Activated CD4-positive, alpha-beta memory T cell treated with anti-CD3 and anti-CD28 coated beads, Interleukin-2, amount 10 ng/mL, durations not matched to agents 7 days and 5 days (primary cell): Measurements from ENCODE around the gene LHFPL6. TPM values are rescaled to one million over a fixed set of nuclear protein-coding genes. Genes with fewer than 3 reads are reported as not detected.

Experiments used
- CTCF ChIA-PET: fragments of 350-600 bp; sonication (Branson Sonifier 250); formaldehyde crosslinking; loops from one replicate; lab custom pipeline; 2021; ENCODE audit warnings: antibody characterized with exemption, inconsistent platforms; lab: Charles Lee
- POLR2A ChIA-PET: fragments of 350-600 bp; sonication (Branson Sonifier 250); formaldehyde crosslinking; loops from one replicate; lab custom pipeline; 2021; ENCODE audit warnings: antibody characterized with exemption; lab: Charles Lee
- DNase-seq: peaks from one replicate; pipeline ENCODE4 v3.0.0-alpha.2; 2020
- H3K27ac Mint-ChIP-seq: one replicate; pipeline ENCODE4 v1.8.0; 2021; ENCODE audit warnings: mild to moderate bottlenecking, mixed read lengths
- H3K27me3 Mint-ChIP-seq: one replicate; pipeline ENCODE4 v1.8.0; 2021; ENCODE audit warnings: mixed read lengths
- H3K36me3 Mint-ChIP-seq: one replicate; pipeline ENCODE4 v1.8.0; 2021; ENCODE audit warnings: low read depth, mixed read lengths
- H3K4me1 Mint-ChIP-seq: one replicate; pipeline ENCODE4 v1.8.0; 2021; ENCODE audit warnings: mixed read lengths
- H3K4me3 Mint-ChIP-seq: one replicate; pipeline ENCODE4 v1.8.0; 2021; ENCODE audit warnings: mild to moderate bottlenecking, mixed read lengths
- H3K9me3 Mint-ChIP-seq: one replicate; pipeline ENCODE4 v1.8.0; 2021; ENCODE audit warnings: mixed read lengths
- total RNA-seq, 2 experiments: library from RNA; stranded (reverse); gene quantifications; one replicate each; pipeline ENCODE4 v1.2.3, GENCODE V29; 2021

The LHFPL6 gene
- total RNA-seq, 2 experiments from 2014 or later, result 1.1 to 1.2 TPM

GRCh38 chr13:39490136-39490535 is 112.9 kb downstream of the LHFPL6 start:
- Mint-ChIP-seq H3K27ac (no peak overlapping the region), H3K9me3 (no peaks in the 10 kb centered on the region), H3K4me1 (no peaks in the 10 kb centered on the region), H3K4me3 (no peak overlapping the region), H3K36me3 (no peaks in the 10 kb centered on the region), H3K27me3 (peaks cover 5% of the 10 kb centered on the region)
- DNase-seq, result no peak
- CTCF ChIA-PET, result no interaction called here
- POLR2A ChIA-PET, result no interaction called here

- Mint-ChIP-seq H3K4me1 (no peaks in the 10 kb centered on the region), H3K4me3 (no peak overlapping the region), H3K27me3 (peaks cover 10% of the 10 kb centered on the region), H3K9me3 (no peaks in the 10 kb centered on the region), H3K36me3 (no peaks in the 10 kb centered on the region), H3K27ac (no peak overlapping the region)
- no peak for DNase-seq
- ChIA-PET CTCF (interaction anchor here (1.1 kb wide), 1 partner anchor 125 kb away, joined by 3 read pairs; no protein-coding TSS in a partner anchor), POLR2A (no interaction called here)
These were observed 116.2 kb downstream of the LHFPL6 start for GRCh38 chr13:39486758-39487157.

DNA sequence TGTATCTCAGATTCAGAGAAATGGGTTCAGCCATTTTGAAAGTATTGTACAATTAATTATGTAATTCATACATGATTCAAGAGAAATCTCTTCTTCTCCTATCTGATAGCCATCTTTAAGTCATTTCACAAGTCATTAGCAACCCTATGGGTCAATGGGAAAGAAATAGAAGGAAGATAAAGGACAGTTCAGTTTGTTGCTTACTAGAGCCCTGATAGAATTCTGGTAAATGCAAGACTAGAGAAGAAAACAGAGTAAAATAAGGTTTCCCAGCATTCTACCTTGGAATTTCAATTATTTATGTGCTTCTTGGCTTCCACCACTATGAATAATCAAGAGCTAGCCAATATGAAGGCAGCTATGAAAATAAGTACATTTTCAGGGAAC is 117.7 kb downstream of the LHFPL6 start:
- H3K36me3 Mint-ChIP-seq, result no peaks in the 10 kb centered on the region
- H3K4me1 Mint-ChIP-seq, result no peaks in the 10 kb centered on the region
- no peak overlapping the region for H3K4me3 Mint-ChIP-seq
- CTCF ChIA-PET, result interaction anchor here (0.5 kb wide), 1 partner anchor 1611 kb away, joined by 5 read pairs; no protein-coding TSS in a partner anchor
- no peaks in the 10 kb centered on the region for H3K9me3 Mint-ChIP-seq
- H3K27ac Mint-ChIP-seq, result no peak overlapping the region
- POLR2A ChIA-PET, result no interaction called here
- peaks cover 4% of the 10 kb centered on the region for H3K27me3 Mint-ChIP-seq
- no peak for DNase-seq

DNA sequence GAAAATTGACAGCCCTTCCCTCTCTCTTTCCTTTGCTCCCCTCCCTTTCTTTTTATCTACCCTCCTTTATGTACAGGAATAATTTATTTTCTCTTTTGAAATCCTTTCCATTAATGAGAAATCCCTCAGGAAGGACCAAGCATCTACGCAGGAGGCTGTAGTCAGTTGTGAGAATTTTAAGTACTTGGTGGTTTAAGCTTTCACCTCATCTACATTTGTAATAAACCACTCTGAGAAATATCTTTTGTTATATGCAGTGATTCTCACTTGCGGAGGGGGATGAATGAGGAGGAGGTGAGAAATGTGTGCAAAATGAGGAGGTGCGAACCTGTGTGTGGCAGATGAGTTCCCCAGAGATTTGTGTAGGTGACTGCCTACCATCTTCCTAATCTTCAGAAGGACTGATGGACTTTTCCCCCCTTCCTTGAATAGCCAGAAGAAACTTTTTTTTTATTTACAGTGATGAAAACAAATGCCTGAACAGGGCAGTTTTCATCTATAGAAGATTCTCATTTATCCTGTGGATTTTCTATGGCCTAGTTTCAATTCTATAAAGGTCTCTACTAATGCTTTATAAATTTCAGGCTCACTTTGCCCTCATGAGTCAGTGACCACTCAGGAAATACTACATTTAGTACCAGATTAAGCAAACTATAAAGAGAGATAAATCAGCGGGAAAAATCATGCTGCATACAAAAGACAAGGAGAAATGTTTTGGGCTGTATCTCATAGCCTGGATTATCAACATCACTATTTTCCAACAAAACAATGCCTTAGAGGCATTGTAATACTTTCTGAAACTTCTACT is 118.3 kb downstream of the LHFPL6 start:
- DNase-seq, result no peak
- POLR2A ChIA-PET, result no interaction called here
- no peaks in the 10 kb centered on the region for H3K36me3 Mint-ChIP-seq
- no peak overlapping the region for H3K4me3 Mint-ChIP-seq
- no peak overlapping the region for H3K27ac Mint-ChIP-seq
- no peaks in the 10 kb centered on the region for H3K9me3 Mint-ChIP-seq
- peaks cover 4% of the 10 kb centered on the region for H3K27me3 Mint-ChIP-seq
- CTCF ChIA-PET, result no interaction called here
- no peaks in the 10 kb centered on the region for H3K4me1 Mint-ChIP-seq

DNA sequence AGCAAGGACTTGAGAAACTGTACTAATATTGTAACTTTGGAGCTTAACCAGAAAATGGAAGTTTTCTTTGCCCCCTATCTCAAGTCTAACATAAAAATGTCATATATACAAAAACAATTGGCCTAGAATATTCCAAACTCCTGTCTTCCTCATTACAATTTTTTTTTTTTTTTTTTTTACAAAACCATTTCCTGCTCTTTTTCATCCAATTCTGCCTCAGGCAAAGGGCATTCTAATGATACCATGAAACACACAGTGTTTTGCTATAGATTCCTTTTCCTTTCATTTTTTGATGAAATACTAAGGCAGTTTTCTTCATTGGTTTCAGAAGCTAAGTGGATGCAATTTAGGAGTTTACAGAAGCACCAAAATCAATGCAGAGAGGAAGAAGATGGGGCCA is 119.7 kb downstream of the LHFPL6 start:
- CTCF ChIA-PET, result interaction anchor here (0.7 kb wide), 2 partner anchors 72 to 400 kb away, joined by 3 read pairs; no protein-coding TSS in a partner anchor
- H3K27ac Mint-ChIP-seq, result no peak overlapping the region
- DNase-seq, result no peak
- H3K27me3 Mint-ChIP-seq, result peaks cover 4% of the 10 kb centered on the region
- POLR2A ChIA-PET, result no interaction called here
- H3K9me3 Mint-ChIP-seq, result no peaks in the 10 kb centered on the region
- H3K4me1 Mint-ChIP-seq, result no peaks in the 10 kb centered on the region
- no peaks in the 10 kb centered on the region for H3K36me3 Mint-ChIP-seq
- no peak overlapping the region for H3K4me3 Mint-ChIP-seq

DNA sequence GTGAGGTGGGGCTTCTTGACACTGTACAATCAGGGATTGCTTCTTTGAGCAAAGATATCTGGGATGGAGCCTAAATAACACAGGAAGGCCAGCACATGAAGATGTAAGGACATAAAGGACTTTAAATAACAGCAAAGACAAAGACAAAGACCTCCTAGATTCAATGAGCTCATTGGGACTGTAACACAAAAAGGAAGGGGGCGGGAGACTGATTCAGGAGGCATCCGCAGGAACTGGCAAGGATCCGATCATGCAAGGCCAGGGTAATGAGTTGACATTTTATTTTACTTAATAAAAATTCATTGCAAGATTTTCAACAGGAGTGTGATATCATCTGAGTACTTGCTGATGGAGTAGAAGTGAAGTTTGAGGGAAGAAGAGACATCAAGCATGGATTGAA is 121.5 kb downstream of the LHFPL6 start:
- H3K27ac Mint-ChIP-seq, result no peak overlapping the region
- H3K4me1 Mint-ChIP-seq, result no peaks in the 10 kb centered on the region
- no peaks in the 10 kb centered on the region for H3K9me3 Mint-ChIP-seq
- no peak overlapping the region for H3K4me3 Mint-ChIP-seq
- ChIA-PET CTCF (no interaction called here), POLR2A (no interaction called here)
- no peak for DNase-seq
- H3K36me3 Mint-ChIP-seq, result no peaks in the 10 kb centered on the region
- H3K27me3 Mint-ChIP-seq, result peaks cover 4% of the 10 kb centered on the region

- Mint-ChIP-seq H3K9me3 (no peaks in the 10 kb centered on the region), H3K36me3 (no peaks in the 10 kb centered on the region), H3K27me3 (peaks cover 2% of the 10 kb centered on the region), H3K4me3 (no peak overlapping the region), H3K4me1 (no peaks in the 10 kb centered on the region), H3K27ac (no peak overlapping the region)
- DNase-seq, result no peak
- CTCF ChIA-PET, result no interaction called here
- POLR2A ChIA-PET, result no interaction called here
These were observed 128.4 kb downstream of the LHFPL6 start for GRCh38 chr13:39474600-39474999.

GRCh38 chr13:39469676-39470075 is 133.3 kb downstream of the LHFPL6 start:
- Mint-ChIP-seq H3K4me1 (no peaks in the 10 kb centered on the region), H3K9me3 (no peaks in the 10 kb centered on the region), H3K36me3 (no peaks in the 10 kb centered on the region), H3K27me3 (peaks cover 3% of the 10 kb centered on the region), H3K4me3 (no peak overlapping the region), H3K27ac (no peak overlapping the region)
- DNase-seq, result no peak
- POLR2A ChIA-PET, result no interaction called here
- CTCF ChIA-PET, result interaction anchor here (1.7 kb wide), 1 partner anchor 142 kb away, joined by 4 read pairs; no protein-coding TSS in a partner anchor

- Mint-ChIP-seq H3K9me3 (no peaks in the 10 kb centered on the region), H3K4me1 (no peaks in the 10 kb centered on the region), H3K4me3 (no peak overlapping the region), H3K36me3 (no peaks in the 10 kb centered on the region), H3K27ac (no peak overlapping the region), H3K27me3 (peaks cover 3% of the 10 kb centered on the region)
- DNase-seq, result no peak
- ChIA-PET POLR2A (no interaction called here), CTCF (no interaction called here)
These were observed 134.7 kb downstream of the LHFPL6 start for GRCh38 chr13:39468306-39468705.

GRCh38 chr13:39463611-39464010 is 139.4 kb downstream of the LHFPL6 start:
- H3K9me3 Mint-ChIP-seq, result no peaks in the 10 kb centered on the region
- ChIA-PET POLR2A (no interaction called here), CTCF (no interaction called here)
- DNase-seq, result no peak
- H3K36me3 Mint-ChIP-seq, result no peaks in the 10 kb centered on the region
- H3K4me1 Mint-ChIP-seq, result no peaks in the 10 kb centered on the region
- H3K27me3 Mint-ChIP-seq, result peaks cover 3% of the 10 kb centered on the region
- no peak overlapping the region for H3K4me3 Mint-ChIP-seq
- H3K27ac Mint-ChIP-seq, result no peak overlapping the region

DNA sequence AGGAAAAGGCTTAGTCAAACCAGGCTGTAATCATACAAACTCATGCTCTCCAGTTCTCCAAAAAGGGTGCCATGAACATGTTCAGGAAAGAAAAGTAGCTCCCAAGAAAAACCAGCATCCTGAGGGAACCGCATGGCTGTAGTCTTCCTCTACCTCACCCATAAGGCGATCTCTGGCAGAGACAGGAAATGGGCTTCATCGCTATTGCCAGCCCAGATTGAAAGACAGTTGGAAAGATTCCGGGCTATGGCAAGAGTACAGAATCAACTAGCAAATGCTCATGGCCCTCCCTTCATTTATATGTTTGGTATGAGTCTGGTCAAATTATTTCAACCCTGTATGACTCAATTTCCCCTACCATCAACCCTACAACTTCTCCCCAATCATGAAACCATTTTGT is 140.1 kb downstream of the LHFPL6 start:
- Mint-ChIP-seq H3K9me3 (no peaks in the 10 kb centered on the region), H3K36me3 (no peaks in the 10 kb centered on the region), H3K4me1 (no peaks in the 10 kb centered on the region), H3K27ac (no peak overlapping the region), H3K4me3 (no peak overlapping the region), H3K27me3 (peaks cover 5% of the 10 kb centered on the region)
- ChIA-PET POLR2A (no interaction called here), CTCF (no interaction called here)
- DNase-seq, result no peak

- Mint-ChIP-seq H3K9me3 (no peaks in the 10 kb centered on the region), H3K4me3 (no peak overlapping the region), H3K36me3 (no peaks in the 10 kb centered on the region), H3K4me1 (no peaks in the 10 kb centered on the region), H3K27me3 (peaks cover 6% of the 10 kb centered on the region), H3K27ac (no peak overlapping the region)
- ChIA-PET POLR2A (no interaction called here), CTCF (no interaction called here)
- no peak for DNase-seq
These were observed 140.6 kb downstream of the LHFPL6 start for GRCh38 chr13:39462428-39462827.

DNA sequence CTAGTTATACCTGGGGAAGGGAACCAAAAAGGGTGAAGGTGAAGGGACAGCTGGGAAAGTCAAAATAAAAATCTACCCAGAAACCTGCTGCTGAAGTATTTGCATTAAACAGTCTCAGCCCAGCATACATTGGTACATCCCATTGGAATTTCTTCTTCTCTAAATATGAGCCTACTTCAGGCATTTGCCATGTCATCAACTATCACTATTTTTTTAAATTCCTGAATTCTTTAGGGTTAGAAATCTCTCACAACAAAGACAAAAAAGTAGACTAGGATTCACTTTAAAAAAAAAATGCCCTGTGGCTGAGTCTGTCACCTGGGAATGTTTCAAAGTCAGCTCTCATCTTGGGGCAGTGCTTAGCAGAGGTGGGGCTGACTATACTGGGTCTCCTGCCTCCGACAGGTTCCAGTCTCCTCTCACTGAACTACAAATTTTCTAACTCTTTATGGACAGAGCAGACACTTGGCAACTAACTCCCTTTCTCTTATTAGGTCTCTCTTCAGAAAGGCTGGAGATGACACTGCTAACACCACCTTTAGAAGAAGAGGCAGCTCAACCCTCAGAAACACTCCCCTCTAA is 141.2 kb downstream of the LHFPL6 start:
- POLR2A ChIA-PET, result no interaction called here
- no peaks in the 10 kb centered on the region for H3K4me1 Mint-ChIP-seq
- peaks cover 6% of the 10 kb centered on the region for H3K27me3 Mint-ChIP-seq

DNA sequence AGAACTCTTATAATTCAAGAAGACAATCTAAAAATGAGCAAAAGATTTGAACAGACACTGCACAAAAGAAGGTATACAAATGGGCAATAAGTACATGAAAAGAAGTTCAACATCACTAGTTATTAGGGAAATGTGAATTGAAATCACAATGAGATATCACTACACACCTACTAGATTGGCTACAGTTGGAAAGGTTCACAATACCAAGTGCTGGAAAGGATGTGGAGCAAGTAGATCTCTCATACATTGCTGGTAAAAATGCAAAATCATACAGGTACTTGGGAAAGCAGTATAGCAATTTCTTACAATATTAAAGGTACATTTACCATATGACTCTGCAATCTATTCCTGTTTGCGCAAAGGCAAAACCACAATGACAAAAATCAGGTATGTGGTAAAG is 145.7 kb downstream of the LHFPL6 start:
- POLR2A ChIA-PET, result no interaction called here
- H3K9me3 Mint-ChIP-seq, result peaks cover 2% of the 10 kb centered on the region

More for the DNA sequence above, 141.2 kb downstream of the LHFPL6 start:
- no peak for DNase-seq
- Mint-ChIP-seq H3K4me3 (no peak overlapping the region), H3K9me3 (peaks cover 2% of the 10 kb centered on the region), H3K27ac (no peak overlapping the region), H3K36me3 (no peaks in the 10 kb centered on the region)
- CTCF ChIA-PET, result no interaction called here

More for the DNA sequence above, 145.7 kb downstream of the LHFPL6 start:
- Mint-ChIP-seq H3K4me3 (no peak overlapping the region), H3K27me3 (peaks cover 8% of the 10 kb centered on the region), H3K27ac (no peak overlapping the region), H3K36me3 (no peaks in the 10 kb centered on the region), H3K4me1 (no peaks in the 10 kb centered on the region)
- no peak for DNase-seq
- CTCF ChIA-PET, result no interaction called here
